Hematopoietic multipotent progenitor cell treated with erythropoietin and hydrocortisone succinate and interleukin-3 and kit ligand, for 8 days (in vitro differentiated cells): ENCODE measurements around the gene FAM177B.

Experiments
- DNase-seq: peaks from one replicate; pipeline ENCODE4 v3.0.0-alpha.2; 2015

Gene FAM177B

DNA sequence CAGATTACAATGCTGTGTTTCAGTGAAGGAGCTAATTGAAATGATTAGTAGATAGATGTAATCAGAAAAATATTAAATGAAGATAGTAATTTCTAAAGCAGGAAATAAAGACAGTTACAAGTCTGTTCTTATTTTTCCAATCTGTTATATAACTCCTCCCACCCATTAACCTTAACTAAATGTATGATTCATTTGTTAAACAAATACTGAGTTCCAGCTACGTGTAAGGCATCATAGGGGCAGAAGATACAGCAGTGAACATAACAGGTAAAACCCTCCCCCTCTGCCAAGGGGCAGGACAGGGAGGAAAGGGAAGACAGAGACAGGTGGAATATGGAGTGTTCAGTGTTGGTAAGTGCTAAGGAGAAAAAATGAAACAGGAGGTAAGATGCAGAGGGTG, at the start of gene FAM177B:
TSS of gene FAM177B (plus strand) at position 231 of the 400 bp plus-strand sequence. CDS start 9,344 bp downstream, outside the sequence.
- DNase-seq, result no peak

DNA sequence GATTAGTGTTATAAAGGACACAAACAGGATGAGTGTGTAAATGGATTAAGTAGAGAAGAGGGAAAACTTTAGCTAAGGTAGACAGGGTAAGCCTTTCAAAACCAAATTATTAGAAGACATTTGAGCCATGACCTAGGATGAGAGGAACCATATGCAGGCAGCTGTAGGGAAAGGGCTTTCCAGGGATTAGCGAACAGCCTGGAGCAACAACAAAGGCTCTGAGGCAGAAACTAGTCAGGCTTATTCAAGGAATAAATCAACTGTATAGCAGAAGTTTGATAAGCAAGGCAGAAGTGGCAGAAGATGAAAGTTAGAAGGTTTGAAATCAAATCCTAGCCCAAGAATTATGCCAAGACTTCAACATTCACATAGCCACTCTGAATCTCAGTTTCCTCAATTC, 46.0 kb upstream of the FAM177B start:
- no peak for DNase-seq

DNA sequence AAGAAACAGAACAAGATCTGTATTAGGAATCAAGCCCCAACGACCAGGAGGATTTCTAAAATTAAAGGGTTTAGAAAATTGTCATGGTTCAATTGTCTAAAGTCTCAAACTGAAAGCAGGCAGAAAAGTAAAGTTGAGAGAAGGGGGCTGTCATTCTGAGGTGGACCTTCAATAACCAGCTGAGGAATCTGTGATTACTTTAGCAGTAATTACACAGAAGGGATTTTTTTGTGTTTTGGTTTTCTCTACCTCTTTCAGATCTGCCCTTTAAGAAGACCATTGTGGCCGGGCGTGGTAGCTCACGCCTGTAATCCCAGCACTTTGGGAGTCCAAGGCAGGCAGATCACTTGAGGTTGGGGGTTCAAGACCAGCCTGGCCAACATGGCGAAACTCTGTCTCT, 42.1 kb upstream of the FAM177B start:
- no peak for DNase-seq

DNA sequence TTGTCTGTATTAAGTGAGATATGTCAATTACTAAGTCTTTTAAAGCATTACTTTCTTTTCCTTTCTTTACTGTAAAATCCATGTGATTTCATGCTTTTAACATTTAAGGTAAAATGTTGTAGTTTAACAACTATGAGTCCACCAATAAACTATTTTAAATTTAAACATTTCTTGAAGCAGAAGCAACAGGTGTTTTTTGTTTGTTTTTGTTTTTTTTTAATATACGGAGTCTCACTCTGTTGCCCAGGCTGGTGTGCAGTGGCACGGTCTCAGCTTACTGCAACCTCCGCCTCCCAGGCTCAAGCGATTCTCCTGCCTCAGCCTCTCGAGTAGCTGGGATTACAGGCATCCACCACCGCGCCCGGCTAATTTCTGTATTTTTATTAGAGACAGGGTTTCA, 40.3 kb upstream of the FAM177B start:
- no peak for DNase-seq

DNA sequence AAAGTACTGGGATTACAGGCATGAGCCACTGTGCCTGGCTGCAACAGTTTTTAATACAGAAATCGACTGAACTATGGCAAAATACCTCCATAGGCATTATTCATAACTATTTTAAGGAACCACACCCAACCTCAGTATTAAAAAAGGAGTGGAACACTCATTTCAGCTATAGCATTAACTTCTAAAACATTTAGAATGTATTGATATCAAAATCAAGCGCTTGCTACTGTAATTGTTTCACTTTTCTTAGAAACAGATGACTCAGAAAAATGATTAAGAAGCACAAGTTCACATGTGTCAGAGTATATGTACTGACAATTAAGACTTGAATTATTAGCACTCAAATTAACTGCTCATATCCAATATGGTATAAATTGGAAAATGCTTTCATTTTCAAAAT, 39.8 kb upstream of the FAM177B start:
- no peak for DNase-seq

DNA sequence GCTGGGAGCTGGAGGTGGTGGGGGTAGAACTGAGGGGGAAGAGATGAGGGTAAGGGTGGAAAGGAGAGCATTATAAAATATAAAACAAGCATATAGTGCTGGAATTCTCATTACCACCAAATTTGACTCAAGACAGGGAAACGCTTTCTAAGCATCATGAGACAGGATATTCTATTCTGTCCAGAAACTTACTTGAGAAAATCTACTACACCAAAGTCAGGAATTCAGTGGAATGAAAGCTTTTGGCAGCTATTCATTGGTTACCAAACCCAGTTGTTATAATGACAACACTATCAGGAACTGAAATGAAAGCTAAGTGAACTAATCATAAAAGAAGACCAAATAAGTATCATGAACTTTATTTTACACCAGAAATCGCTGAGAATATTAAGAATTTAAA, 39.2 kb upstream of the FAM177B start:
- no peak for DNase-seq

DNA sequence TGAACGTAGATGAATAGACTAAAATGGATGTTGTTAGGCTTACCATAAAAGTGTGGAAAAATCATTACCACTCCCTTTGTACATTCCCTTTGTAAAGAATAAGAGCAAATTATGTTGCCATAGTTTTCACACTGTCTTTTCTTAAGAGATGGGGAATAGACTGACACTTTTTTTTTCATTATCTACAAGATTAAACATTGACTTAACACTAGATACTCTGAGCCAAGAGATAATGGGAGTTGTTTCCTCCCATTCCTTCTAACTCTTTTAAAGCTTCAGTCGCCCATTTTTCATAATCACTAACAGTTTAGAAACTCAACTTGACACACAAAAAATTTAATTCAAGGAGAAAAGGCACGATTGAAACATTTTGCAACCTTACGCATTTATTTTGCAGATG, 34.8 kb upstream of the FAM177B start:
- DNase-seq, result no peak

DNA sequence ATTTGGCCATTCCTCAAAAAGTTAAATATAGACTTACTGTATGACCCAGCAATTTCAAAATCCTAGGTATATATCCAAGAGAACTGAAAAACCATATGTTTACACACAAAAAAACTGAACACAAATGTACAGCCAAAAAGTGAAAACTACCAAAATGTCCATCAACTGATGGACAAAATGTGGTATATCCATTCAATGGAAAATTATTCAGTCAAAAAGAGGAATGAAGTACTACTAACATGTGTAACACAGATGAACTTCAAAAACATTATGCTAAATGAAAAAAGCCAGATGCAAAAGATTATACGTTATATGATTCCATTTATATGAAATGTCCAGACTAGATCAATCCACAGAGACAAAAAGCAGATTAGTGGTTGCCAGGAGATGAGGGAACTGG, 32.7 kb upstream of the FAM177B start:
- no peak for DNase-seq

DNA sequence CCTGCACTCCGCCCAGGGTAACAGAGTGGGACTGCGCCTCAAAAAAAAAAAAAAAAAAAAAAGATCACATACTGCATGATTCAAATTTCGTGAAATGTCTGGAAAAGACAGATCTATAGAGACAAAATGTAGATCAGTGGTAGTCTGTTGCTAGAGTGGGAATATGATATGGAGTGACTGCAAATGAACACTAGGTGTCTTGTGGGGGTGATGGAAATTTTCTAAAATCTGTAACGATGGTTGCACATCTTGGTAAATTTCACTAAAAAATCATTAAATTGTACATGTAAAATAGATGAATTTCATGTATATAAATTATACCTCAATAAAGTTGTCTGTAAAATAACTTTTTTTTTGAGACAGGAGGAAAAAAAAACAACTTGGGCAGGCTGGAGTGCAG, 30.2 kb upstream of the FAM177B start:
- DNase-seq, result no peak

DNA sequence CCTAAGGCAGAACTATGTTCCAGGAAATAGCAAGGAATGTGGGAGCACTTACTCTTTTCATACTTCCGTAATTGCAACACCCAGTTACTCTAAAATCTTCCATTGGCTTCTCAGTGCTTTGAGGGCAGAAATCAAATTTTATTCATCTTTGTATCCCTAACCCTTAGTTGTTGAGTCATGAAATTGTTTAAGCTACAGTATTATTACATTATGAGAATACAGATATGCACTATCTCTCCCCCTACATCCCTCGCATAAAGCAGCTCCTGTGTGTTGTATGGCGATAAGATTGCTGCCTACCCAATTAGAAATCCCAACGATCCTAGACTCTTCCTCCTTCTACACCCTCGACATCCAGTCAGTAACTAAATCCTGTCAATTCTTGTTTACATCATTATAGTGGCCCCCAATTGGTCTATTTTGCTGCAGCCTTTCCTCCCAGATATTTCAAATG, 27.3 kb upstream of the FAM177B start:
- peak; percentile 78 for DNase-seq

DNA sequence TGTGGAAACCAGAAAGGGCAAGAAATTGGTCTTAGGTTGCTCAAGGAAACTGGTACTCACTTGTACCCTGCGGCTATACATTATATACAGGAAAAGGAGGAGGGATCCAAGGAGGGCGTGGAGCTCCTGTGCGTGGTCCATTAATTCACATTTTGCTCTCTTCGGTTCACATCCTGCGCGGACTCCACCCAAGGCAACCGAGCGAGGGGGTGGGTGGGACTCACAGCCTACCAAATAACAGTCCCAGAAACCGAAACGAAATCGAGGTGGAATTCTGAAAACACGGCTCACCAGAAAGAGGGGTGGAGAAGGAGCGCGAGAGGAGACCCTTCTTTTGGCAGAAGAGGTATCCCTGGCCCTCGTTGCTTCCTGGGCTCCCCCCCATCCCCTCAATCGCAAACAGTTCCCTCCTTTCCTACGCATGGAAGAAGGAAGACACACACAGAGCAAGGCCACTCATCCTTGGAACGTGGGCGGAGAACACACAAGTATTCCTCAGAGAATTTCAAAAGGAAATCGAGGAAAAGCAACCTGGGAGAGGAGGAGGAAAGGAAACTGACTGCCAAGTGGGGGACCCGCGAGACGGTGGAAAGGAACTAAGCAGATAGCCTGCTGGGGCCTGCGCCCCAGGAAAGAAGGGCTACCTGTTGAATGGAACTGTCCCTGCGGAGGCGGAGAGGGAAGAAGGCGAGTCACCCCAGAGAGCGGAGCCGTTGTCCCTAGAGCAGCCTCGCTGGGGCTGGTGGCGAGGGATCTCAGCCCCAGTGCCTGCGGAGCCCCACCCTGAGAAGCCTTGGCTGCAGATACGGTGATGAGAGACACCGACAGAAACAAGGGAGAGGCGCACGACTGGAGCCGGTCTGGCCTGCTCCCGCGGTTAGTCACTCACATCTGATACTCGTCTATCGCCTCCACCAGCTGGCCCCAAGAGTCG, 25.4 kb upstream of the FAM177B start:
- DNase-seq, result peak; percentile 92

DNA sequence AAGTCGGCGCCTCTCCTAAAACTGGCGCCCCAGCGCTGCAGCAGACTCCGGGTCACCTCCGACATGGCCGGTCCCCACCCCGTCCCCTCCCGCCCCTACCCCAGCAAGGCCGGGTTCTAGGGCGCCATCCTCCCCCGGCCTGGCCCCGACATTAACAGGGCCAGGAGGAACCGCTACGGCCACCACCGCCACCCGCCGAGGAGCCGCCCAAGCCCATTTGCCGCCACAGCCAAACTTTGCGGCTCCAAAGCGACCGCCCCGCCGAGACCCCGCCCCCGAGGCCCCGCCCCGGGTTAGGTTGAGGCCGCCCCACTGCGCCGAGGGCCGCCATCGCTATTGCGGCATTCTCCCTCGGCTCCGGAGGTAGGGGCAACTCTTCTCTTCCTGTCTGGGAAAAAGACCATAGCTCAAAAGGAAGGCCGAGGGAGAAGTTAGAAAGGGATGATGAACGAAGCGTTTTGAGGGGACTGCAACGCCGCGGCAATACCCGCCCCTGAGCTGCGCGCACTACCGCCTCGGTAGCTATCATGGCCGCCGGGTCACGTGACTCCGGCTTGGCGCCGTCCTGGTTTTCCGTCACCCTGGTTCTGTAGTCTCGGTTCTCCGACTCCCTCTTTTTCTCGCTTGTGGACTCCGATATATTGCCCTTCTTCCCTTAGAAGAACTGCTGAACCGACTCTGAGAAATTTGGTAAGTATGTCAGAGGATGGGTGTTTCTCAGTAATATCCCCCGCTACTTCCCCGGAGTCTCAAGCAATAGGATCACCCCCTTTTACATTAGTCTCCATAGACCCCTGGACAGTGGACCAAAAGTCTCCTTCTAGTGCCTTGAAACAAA, 24.5 kb upstream of the FAM177B start, which contains the start of the genes AIDA and BROX:
TSS of gene AIDA (minus strand) at position 239 of the 838 bp plus-strand sequence. CDS start at position 65, 174 bp downstream.
TSS of gene BROX (plus strand) at position 312 of the 838 bp plus-strand sequence. CDS start 3,136 bp downstream, outside the sequence.
- peak; percentile 86 for DNase-seq

DNA sequence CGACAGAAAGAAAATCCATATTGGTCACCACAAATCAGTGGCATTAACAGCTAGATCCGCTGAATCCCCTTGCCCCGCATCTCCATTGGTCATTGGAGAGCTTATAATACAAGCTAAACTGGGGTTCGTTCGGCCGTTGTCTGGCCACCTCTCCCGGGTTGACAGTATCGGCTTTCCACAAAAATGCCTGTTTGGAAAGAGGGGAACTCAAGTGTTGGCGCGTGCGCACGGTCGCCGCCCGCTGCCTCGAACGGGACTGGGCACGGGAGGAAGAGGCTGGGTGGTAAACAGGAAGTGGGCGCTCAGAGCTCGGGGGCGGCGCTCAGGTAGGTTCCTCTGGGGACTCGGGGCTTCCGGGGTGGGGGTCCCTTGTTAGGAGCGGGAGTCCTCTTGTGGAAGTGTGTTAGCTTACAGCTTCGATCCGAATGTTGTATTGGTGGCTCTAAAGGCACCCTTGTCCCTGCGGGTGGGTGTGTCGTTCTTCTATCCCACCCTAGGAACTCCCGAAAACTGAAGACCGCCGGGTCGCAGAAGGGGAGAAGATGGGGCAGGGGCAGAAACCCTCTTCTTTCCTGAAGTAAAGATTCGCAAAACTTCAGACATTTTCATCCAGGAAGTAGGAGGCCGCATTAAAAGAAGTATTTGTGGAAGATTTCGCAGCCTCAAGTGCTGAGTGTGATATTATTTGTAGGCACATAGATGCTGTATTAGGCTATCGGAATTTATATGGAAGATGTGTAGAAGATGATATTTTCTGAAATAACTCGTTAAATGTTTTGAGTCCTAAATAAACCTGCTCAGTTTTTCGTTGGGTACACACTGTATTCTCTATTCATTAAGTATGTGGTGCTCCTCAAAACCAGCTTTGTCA, 23.7 kb upstream of the FAM177B start:
- peak; percentile 94 for DNase-seq

DNA sequence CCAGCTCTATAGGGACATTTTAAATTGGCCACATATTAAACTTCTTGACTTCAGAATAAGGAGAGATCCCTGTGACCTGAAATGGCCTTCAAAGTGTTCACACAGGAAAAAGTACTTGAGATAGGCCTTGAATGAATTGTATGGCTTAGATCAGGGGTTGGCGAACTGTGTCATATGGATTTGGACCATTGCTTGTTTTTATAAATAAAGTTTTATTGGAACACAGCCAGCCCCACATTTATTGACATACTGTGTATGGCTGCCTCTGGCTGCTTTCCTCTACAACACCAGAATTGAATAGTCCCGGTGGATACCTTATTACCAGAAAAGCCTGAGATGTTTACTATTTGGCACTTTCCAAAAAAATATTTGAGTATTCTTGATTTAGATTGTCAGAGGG, 20.6 kb upstream of the FAM177B start:
- no peak for DNase-seq

DNA sequence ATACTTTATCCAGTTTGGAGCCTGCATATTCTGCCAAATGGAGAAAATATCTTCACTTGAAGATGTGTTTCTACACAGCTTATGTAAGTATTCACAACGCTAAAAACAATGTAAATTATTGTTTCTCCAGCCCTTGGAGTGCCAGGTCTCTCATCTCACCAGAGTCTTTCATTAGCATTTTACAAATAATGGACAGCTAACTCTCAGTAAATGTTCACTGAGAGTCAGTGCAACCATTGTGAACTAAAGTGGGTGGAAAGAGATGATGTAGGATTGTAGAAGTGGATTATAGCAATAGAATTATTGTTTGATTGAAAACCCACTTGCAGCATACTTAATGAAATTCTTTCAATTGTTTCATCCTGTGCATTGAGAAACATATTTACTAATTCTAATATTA, 8.3 kb upstream of the FAM177B start:
- DNase-seq, result no peak

DNA sequence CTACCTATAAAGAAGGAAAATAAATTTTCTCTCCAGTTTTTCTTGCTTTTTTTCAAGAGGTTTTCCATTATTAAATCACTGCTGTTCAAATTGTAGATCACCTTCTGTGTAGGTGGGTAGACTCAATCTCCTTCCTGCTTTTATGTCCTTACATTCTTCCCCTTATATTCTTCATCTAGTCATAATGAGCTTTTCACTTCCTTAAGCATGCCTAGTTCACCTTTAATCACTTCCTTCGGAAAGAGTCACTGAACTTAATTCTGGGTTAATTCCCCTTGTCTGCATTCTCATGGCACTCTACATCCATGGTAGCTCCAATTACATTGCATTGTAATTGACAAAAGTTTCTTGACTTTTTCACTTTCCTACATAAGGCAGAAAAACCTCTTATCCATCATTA, 6.1 kb upstream of the FAM177B start:
- no peak for DNase-seq

DNA sequence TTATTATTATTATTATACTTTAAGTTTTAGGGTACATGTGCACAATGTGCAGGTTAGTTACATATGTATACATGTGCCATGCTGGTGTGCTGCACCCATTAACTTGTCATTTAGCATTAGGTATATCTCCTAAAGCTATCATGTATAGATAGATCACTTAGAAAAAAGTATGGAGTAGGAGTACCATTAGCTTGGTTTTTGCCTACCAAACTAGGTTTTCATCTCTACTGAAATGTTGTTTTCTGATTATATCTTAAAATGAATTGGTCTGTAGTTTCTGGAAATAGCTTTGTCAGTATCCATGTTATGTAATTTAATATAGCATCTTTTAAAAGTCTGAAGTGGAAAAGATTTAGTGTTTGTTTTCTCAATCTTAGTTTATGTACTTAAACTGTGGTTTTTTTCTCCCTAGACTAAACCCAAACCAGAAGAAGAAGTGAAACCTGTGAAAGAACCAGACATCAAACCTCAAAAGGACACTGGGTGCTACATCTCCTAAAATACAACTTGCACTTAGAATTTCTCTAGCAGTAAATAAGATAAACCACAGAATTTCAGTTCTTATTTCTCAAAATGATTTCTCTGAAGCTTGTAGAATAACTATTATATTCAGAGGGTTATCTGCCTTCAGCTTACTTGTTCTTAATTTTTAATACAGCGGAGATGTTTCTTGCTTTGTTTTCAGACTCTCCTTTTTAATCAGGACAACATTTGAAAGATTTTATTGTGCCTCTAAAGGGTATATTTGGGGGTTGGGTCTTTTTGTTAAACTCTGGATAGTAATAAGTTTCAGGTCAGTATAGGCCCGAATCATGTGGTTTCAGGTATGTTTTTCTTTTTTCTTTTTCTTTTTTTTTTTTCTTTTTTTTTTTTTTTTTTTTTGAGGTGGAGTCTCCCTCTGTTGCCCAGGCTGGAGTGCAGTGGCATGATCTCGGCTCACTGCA, 4.5 kb upstream of the FAM177B start:
- no peak for DNase-seq

DNA sequence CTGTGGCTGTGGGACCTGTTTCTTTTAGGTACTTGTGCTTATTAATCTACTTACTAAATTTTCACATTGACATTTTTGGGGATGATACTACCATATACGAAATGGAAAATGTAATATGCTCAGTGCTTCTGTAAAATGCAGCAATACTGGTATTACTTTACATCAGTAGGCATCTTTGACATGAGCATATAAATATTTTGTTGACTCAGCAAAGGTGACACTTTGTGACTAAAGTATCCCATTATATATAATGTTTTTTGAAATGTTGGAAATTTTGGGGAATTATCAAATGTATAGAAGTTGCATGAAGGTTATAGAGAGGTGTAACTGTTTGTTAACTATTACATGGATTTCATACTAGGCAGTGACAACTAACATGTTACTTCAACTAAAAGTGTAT, 2.3 kb upstream of the FAM177B start:
- no peak for DNase-seq

DNA sequence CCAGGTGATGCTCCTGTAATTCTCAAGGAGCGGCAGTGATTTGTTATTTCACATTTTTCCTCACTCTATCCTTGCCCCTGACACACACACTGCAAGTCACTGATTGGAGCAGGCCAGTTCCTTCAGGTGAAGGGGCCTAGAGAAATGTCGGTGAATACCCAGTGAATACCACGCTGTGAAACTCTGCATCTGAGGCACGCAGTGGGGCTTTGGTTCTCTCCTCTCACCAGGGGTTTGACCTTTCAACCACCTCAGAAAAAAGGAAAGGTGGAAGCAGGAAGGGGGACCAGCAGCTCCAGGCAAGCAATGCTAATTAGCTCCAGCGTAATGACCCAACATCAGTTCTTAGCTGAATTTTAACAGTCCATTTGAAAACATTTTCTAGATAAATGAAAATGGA, 532 bp upstream of the FAM177B start:
- DNase-seq, result no peak

DNA sequence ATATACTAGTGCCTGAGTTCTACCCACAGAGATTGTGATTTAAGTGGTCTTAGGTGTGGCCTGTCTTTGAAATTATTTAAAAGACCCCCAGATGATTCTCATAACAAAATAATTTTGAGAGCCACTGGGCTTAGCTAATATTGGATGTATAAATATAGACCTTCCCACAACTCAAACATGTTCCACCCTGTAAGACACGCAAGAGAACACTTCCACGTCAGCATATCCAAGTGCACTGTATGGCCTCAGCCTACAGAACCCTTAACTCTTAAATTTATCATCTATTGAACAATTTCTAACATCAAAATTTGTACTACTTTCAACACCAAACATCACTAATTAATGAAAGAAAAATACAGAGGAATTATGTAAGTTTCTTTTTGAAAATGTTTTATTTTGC, 2.5 kb downstream of the FAM177B start:
- no peak for DNase-seq

DNA sequence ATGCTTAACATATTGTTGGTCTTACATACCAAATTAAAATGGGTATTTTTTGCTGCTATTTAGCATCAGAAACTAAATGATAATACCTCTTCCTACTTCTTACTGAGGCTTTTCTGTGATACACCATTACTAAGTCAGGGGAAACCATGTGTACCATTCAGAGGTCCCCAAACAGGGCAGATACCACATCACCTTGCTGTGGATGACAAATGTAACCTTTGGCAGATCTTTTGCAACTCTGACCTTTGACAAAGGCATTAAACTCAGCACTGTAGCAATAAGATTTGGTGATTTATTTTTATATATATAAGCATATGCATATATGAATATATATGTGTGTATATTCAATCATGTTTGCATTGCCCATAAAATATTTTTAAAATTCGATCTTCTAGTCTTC, 2.9 kb downstream of the FAM177B start:
- no peak for DNase-seq
